Right lobe of liver (tissue), 6 donors: ENCODE measurements around the gene PROB1. TPM values are rescaled to one million over a fixed set of nuclear protein-coding genes. Genes with fewer than 3 reads are reported as not detected.
A peak's percentile ranks its signal among the peaks of the same experiment; 100 is the strongest.
"Not testable (repeated sequence)": the region's sequence is repeated elsewhere in the genome, so short reads cannot be mapped to it uniquely, and the experiment has no call there.

Experiments
- ATAC-seq, 4 donors: fragments of 200-7000 bp; cut with Tn5 transposase; one replicate each; pipeline ENCODE4 v1.9.1; 2020; ENCODE audit warnings: mild to moderate bottlenecking in 4 of 4, moderate library complexity in 4 of 4
- DNase-seq, 3 donors: peaks; one replicate each; pipeline ENCODE4 v3.0.0-alpha.2; 2020
- H3K27ac ChIP-seq, 3 donors: fragments of 200-600 bp; one replicate each; pipeline ENCODE4 v1.8.0; 2022
- H3K27me3 ChIP-seq, 2 donors: fragments of 200-600 bp; one replicate each; pipeline ENCODE4 v1.8.0; 2022
- H3K36me3 ChIP-seq, 4 donors: fragments of 200-600 bp; sonication (generic) in 1 of 4; one replicate each; pipeline versions ENCODE4 v1.5.1 to v1.8.0; 2017 to 2022; ENCODE audit warnings: control low read depth in 1 of 4
- H3K4me1 ChIP-seq, 4 donors: fragments of 200-600 bp; sonication (generic) in 1 of 4; one replicate each; pipeline versions ENCODE4 v1.5.1 to v1.8.0; 2017 to 2022; ENCODE audit warnings: control low read depth in 1 of 4
- H3K4me3 ChIP-seq, 3 donors: fragments of 200-600 bp; one replicate each; pipeline ENCODE4 v1.8.0; 2022
- H3K9me3 ChIP-seq, 4 donors: fragments of 200-600 bp; sonication (generic) in 1 of 4; one replicate each; pipeline versions ENCODE4 v1.5.1 to v1.8.0; 2017 to 2022; ENCODE audit warnings: control low read depth in 1 of 4
- CTCF ChIP-seq, 4 donors: fragments of 200-600 bp in 3 of 4; fragments of 450-650 bp in 1 of 4; IDR thresholded peaks; one replicate each; pipeline versions ENCODE4 v1.5.1 to v1.8.0; 2016 to 2022; ENCODE audit warnings: antibody characterized with exemption in 4 of 4, mild to moderate bottlenecking in 2 of 4
- POLR2A ChIP-seq: fragments of 450-650 bp; IDR thresholded peaks from one replicate; pipeline ENCODE4 v1.6.1; 2017; ENCODE audit warnings: antibody characterized with exemption, mild to moderate bottlenecking
- WGBS: methylation state at CpG from one replicate; pipeline ENCODE4 v1.1.6; 2018; ENCODE audit warnings: low coverage, low lambda C conversion rate; ENCODE audit not compliant: insufficient coverage; ENCODE audit errors: missing lambda C conversion rate; 5-methylcytosine and 5-hydroxymethylcytosine counted together
- intact Hi-C, 2 donors: fragments of 100-400 bp; cut with DNase I; formaldehyde crosslinking; loops; one replicate each; pipeline versions ENCODE4 v1.11.2 to v1.14.1; 2022
- total RNA-seq, 6 experiments: library from RNA; depleted of rRNA in 2 of 6; stranded (reverse); fragments of >200 nt in 2 of 6; fragmentation: NEBNext Ultra II Directional in 3 of 6; extraction: Animal tissue kit (Norgen Biotek cat#: 25700) in 3 of 6; gene quantifications; one replicate each; pipeline versions ENCODE4 v1.1.0 to v1.2.4, GENCODE V29; 2016 to 2023
- donor health status: DM: no; HTN: yes; CAD: no.
- donor health status: DM: no; HTN: no; CAD: no.
- donor health status: DM: no; HTN: no; CAD: no.
- donor health status: DM: no; HTN: yes; CAD: no.
- donor health status: DM: no; HTN: yes; CAD: no.

Gene PROB1
- total RNA-seq, 6 experiments from 2014 or later, result 0.25 to 0.51 (median 0.41) TPM

GRCh38 chr5:139363937-139364336 is 31.0 kb downstream of the PROB1 start:
- H3K4me1 ChIP-seq, result no peaks in the 10 kb centered on the region
- ATAC-seq (no peak), DNase-seq (no peak)
- H3K36me3 ChIP-seq, result peaks cover 0 to 58% (median 21%) of the 10 kb centered on the region in 4 donors
- WGBS, result 45% methylated on average over 1 of the region's 2 CpGs
- no peak overlapping the region for H3K4me3 ChIP-seq
- no peak overlapping the region for H3K27ac ChIP-seq
- H3K9me3 ChIP-seq, result no peaks in the 10 kb centered on the region
- TF ChIP-seq CTCF (IDR thresholded peaks at IDR 0.05), result no peak
- TF ChIP-seq POLR2A, result no peak
- intact Hi-C loops, result no loop called here
- H3K27me3 ChIP-seq, result no peaks in the 10 kb centered on the region

- H3K27ac ChIP-seq, result no peak overlapping the region
- no peak for ATAC-seq
These were observed 33.0 kb downstream of the PROB1 start for GRCh38 chr5:139361835-139362429.

GRCh38 chr5:139360384-139360783 is 34.5 kb downstream of the PROB1 start:
- TF ChIP-seq CTCF (IDR thresholded peaks at IDR 0.05) (no peak), POLR2A (no peak)
- Histone ChIP-seq H3K4me3 (no peak overlapping the region), H3K4me1 (no peaks in the 10 kb centered on the region), H3K9me3 (no peaks in the 10 kb centered on the region), H3K36me3 (peaks cover 0 to 24% (median 10%) of the 10 kb centered on the region in 4 donors), H3K27me3 (no peaks in the 10 kb centered on the region), H3K27ac (no peak overlapping the region)
- WGBS, result 100% methylated on average over 2 of the region's 4 CpGs
- peak in 1 of 3 donors; percentile 15 for DNase-seq
- intact Hi-C loops, result no loop called here
- no peak for ATAC-seq

More at GRCh38 chr5:139361835-139362429, 33.0 kb downstream of the PROB1 start:
- WGBS, result 76% methylated on average over 4 of the region's 6 CpGs
- Histone ChIP-seq H3K9me3 (no peaks in the 10 kb centered on the region), H3K27me3 (no peaks in the 10 kb centered on the region), H3K4me3 (no peak overlapping the region), H3K36me3 (peaks cover 0 to 40% (median 18%) of the 10 kb centered on the region in 4 donors), H3K4me1 (no peaks in the 10 kb centered on the region)
- TF ChIP-seq POLR2A, result no peak
- peak in 1 of 3 donors; percentile 15 for DNase-seq
- intact Hi-C loops, result no loop called here

GRCh38 chr5:139358064-139358463 is 36.8 kb downstream of the PROB1 start:
- DNase-seq (no peak), ATAC-seq (no peak)
- Histone ChIP-seq H3K4me1 (no peaks in the 10 kb centered on the region), H3K27ac (no peak overlapping the region), H3K9me3 (no peaks in the 10 kb centered on the region), H3K4me3 (no peak overlapping the region), H3K36me3 (peaks cover 0 to under 1% (median 0%) of the 10 kb centered on the region in 4 donors), H3K27me3 (no peaks in the 10 kb centered on the region)
- intact Hi-C loops, result no loop called here
- no peak for TF ChIP-seq CTCF (IDR thresholded peaks at IDR 0.05)
- no peak for TF ChIP-seq POLR2A

GRCh38 chr5:139355900-139356299 is 39.0 kb downstream of the PROB1 start:
- ATAC-seq, H3K27me3 ChIP-seq, H3K4me3 ChIP-seq, H3K9me3 ChIP-seq, H3K4me1 ChIP-seq, H3K36me3 ChIP-seq, intact Hi-C loops, H3K27ac ChIP-seq, DNase-seq: not testable (repeated sequence)
- WGBS, result 94% methylated on average over 8 of the region's 8 CpGs
